HG03280 (cell line): ENCODE results near the gene TMEM164.
A peak's percentile ranks its signal among the peaks of the same experiment; 100 is the strongest.

Experiments used
- ATAC-seq: cut with Tn5 transposase; IDR thresholded peaks from one replicate; pipeline ENCODE4 v1.9.1; 2021; ENCODE audit warnings: mild to moderate bottlenecking, moderate library complexity; ENCODE audit not compliant: unreplicated experiment

The TMEM164 gene

DNA sequence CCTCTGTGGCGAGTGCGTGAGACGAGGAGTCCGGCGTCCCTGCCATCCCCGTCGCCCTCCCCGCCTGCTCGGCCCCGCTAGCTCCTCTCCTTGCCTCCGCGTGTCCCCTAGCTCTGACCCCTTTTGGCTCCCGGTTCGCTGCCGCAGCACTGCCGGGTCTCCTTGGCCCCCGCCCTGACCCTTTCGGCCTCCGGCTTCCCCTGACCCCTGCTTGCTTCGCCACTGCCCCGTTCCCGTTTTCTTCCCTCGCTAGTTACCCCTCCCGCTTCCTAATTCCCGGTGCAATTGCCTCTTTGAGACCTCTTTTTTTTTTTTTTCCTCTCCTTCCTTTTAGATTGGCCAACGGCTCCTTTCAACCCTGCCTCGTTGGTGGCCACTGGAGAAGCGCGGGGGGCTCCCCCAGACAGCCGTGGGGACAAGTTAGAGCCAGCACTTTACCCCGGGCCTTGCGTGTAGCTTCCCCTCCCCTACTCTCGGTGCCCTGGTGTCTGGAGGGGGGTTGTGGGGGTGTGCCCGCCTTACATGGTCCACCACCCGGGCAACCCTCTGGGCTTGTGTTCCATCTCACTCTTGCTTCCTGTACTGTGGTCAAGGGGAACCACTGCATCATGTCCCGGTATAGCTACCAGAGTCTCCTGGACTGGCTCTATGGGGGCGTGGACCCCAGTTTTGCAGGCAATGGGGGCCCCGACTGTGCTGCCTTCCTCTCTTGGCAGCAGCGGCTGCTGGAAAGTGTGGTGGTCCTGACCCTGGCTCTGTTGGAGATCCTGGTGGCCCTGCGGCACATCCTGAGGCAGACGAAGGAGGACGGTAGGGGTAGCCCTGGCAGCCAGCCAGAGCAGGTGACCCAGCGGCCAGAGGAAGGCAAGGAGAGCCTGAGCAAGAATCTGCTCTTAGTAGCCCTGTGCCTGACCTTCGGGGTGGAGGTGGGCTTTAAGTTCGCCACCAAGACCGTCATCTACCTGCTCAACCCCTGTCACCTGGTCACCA lies 548 bp downstream of the TMEM164 start:
- ATAC-seq = peak; percentile 11

DNA sequence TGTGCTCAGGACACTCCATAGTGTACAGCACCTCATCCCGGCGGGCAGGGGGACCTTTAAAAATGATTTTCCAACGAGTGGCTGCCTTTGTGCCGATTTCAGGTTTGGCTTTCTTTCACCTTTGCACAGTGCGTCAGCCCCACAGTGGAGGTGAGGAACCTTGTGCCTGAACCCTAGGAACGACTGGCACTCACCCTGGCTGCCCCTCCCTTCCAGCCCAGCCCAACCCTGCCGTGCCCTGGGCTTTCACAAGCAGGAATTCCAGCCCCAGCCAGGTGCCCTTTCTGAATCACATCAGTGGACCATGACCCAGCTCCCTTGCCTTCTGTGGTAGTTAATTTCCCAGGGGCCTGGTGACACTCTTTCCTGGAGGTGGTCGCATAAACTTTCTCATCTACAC lies 1.3 kb downstream of the TMEM164 start:
- ATAC-seq = no peak

DNA sequence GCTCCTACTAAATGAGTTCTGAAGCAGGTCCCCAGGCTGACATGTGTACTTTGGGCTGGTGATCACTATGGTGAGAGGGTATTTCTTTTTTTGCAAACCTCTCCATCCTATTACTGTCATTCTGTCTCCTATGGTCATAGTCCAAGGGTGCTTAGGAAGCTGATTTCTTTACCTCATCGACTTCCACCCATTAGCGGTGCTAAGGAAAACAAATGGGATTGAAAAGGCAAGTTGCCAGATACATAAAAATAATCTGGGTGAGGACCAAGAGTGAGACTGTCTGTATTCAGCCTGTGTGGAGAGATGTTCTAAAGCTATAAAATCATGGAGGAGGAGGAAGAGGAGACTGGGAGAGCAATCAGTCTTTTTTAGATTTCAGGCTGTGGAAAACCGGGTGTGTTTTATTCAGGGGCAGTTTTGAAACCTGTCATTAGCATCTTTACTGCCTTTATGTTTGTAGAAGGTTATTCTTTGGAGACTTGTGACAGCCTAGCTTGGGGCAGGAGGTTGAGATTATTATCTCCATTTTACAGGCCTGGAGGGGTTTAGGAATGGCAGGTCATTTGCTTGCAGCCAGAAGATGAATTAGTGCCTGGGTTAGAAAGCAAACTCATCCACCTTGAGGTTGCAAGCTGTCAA lies 1.9 kb downstream of the TMEM164 start:
- no peak for ATAC-seq

DNA sequence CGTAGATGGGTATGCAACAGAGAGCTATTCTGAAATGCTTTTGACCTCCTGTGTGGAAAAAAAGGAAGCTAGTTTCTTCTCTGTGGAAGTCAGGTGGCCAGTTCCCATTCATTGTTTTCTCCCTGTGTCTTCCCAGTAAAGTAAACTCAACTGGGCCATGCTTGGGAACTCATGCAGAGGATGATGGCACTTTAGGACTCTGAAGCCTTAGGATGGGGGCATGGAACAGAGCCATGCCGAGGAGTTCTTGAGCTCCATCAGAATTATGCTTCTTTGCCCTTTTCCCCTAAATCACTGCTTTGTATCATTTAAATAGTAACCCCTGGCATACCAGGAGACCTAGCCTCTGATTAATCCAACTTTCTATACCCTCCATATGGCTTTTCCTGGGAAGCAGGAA lies 3.2 kb downstream of the TMEM164 start:
- no peak for ATAC-seq

DNA sequence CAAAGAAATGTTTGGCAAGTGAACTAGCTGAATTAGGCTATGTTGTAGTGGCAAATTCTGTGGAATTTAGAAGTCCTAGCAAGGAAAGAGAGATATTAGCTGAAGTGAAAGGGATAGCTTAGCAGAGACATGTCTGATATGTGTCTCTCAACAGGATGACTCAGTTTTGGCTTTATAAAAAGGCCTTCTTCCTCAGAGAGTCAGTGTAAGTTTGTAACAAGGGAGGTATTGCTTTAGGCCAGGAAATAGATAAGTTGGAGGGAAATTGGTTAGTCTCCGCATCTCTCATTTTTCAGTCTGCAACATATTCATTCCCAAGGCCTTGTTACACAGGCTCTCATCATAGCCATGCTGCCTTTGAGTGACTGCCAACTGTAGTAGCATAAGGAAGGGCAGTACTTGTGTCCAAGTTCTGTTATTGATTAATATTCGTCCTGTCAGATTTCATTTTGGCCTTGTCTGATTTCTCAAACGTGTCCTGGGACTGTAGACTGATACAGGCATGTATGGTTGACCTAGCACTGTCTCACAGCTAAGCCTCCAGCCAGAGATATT lies 4.0 kb downstream of the TMEM164 start:
- no peak for ATAC-seq

DNA sequence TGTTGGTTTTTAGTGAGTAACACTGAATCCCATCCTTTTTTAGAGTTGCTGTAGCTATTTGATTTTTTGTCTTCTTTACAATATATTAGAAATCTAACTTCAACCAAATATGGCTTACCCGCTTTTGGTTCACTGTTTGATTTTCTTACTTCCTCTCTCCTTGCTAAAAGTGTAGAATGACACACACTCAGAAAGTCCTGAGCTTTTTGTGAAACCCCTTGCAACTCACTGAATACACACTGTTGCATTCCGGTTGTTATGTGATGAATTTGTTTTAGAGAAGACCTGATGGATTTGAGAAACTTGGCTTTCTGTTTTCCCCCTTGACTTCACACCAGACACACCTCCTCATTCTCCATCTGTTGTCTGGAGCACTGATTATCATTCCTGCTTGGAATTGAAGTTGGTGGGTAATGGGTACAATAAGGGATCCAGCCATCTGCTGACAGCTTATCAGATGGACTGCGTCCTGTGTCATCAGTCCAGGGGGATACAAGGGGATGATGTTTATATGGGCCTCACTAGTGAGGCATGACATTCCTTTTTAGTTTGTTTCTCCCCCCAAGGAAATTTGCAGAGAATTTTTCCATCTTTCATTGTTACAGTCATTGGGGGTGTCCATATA lies 5.2 kb downstream of the TMEM164 start:
- no peak for ATAC-seq

DNA sequence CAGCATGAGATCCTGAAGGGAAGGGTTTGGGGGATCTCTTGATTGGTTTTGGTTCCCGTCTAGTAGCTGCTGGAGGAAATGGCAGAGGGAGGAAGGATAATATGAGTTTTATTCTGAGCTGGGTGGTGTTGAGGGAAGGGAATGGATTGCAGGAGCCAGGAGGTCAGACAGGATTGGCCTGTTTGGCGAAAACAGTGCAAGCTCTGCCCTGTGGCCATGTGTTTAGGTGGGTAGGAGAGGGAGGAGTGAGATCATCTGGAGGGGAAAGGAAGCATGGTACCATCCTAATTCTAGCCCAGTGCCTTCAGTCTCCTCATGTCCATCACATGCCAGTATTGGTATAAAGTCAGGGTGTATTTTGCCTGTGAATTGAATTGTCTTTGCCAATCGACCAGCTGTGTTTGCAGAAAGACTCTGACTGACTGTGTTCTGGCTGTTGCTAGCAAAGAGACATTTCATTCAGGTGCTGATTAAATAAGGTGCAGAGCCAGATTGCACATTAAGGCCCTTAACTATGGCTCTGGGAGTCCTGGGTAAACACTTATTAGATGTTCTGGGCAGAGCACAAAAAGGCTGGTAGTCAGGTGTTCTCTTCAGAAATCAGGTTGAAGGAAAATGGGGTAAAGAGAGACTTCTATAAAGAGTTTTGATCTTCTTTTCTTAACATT lies 10.0 kb downstream of the TMEM164 start:
- no peak for ATAC-seq

DNA sequence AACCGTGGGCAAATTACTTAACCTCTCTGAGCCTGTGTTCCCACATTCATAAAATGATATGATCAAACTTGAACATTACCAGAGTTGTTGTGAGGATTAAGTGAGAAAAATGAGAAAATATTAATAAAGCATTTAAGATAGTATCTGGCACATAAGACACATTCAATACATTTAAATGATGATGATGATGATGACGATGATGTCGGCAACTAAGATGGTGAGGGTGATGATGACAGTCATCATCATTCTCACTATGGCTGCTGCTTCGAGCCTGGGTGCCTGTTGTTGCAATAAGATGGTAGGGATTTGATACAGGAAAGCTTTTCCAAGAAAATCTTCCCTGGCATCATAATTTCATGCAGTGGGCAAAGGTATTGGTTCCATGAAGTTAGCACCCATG lies 11.1 kb downstream of the TMEM164 start:
- no peak for ATAC-seq

DNA sequence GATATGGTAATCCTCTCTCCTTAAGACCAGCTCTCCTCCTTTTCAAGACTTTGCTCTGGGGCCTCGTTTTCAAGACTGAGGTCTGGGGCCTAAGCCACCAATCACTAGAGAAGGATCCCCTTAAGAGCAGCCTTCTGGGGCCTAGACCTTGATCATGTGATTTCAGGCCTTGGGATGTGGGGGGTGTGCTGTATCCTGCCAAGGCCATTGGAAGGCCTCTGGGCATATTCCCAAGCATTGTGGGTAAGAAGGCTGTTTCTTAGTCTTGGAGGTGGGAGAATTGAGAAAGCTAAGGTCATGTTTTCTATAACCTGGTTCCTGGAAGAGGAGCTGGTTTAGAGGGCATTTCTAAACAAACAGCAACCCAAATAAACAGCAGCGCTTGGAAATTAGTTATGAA lies 12.1 kb downstream of the TMEM164 start:
- no peak for ATAC-seq

DNA sequence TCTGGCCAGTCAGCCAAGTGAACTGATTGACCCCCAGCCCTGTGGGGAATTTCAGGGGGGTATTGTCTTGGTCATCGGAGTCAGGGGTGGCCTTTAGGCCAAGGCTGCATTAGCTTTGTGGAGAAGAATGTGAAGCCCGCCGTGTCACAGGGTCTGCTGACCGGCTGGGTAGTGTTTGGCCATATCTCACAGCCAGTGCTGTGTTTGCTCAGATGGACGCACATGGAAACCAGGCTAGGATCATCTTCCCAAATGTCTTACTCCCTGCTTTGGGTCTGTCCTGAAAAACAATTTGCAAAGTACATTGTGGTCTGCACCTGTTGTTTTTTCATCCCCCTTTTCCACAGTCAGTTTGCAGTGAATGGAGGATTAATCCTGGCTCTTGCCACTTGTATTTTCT lies 13.0 kb downstream of the TMEM164 start:
- ATAC-seq = no peak

DNA sequence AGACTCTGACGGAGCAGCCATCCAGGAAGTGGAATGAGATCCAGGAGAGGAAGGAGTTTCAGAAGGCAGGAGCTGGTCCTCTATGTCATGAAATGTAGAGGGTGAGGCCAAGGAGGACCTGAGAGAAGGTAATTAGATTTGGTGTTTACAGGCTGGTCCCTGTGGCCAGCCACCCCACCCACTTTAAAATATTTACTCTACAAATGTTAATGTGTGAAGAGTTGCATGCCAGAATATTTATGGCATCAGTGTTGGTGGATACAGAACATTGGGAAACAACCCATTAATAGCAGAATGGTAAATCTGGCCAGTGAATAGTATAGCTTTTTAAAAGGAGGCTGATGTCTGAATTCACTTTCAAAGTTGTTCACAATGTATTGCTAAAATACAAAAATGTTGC lies 17.6 kb downstream of the TMEM164 start:
- ATAC-seq = no peak

DNA sequence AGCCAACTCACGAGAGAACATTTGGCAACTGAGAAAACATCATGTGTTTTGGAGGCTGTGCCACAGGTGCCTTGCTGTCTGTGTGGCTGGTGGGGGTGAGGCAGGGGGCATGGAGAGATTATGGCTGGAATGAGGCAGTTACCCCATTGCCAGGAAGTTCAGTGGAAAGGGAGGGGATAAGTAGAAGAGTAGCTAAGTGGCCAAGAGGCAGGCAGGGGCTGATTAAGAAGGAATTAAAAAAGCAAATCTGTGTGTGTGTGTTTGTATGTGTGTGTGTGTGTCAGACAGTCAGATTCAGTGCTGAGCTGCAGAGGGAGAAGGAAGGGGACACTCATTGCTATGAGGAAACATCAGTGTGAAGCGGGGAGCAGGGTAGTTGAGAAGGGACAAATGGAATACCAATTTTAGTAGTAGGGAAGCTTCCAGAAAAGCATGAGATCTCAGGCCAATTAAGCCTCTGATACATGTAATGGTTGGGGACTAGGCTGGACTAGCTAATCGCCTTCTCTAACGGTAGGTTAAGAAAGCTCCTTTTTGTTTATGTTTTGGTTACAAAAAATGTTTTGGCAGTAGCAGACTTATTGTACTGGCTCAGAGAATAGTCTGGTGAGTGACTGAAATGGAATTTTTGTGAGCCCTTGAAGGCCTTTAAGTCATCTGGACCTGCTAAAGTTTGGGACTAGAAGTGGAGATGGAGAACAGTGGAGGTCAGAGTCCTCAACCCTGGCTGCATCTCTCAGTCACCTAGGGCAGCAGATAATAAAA lies 18.5 kb downstream of the TMEM164 start:
- no peak for ATAC-seq

DNA sequence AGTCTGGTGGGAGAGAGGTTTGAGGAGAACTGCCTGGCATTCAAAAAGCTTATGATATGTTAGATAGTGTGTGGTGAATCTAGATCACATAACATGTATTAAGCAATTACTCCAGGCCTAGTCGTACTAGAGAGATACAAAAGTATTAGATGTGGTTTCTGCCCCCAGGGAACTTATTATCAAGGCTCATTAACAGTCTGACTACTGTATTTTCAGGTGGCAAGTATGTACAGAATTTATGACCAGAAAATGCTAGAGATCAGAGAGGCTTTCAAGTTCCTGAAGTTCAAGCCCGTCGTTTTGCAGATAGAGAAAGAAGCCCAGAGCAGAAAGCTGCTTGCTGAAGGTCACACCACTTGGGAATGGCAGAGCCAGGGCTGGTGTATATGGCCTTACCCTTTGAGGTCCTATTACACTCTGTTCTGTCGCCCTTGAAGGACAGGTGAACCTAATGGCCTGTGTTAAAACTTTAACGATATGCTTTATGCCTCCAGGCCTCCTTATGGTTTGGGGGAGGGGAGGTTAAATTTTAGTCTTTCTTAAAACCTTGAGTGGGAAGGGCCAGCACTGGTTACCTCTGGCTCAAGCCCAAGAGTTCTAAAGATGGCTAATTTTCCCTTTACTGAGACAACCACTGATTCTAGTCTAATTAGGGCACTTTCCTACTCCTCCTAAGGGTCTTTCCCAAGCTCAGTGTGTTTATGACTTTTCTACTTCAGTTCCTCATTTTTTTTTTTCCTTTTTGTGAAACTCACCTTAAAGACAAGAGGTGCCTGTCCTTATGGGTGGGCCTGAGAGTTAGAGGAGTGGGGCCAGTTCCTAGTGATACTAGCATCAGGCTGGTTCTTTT lies 19.9 kb downstream of the TMEM164 start:
- ATAC-seq = no peak

DNA sequence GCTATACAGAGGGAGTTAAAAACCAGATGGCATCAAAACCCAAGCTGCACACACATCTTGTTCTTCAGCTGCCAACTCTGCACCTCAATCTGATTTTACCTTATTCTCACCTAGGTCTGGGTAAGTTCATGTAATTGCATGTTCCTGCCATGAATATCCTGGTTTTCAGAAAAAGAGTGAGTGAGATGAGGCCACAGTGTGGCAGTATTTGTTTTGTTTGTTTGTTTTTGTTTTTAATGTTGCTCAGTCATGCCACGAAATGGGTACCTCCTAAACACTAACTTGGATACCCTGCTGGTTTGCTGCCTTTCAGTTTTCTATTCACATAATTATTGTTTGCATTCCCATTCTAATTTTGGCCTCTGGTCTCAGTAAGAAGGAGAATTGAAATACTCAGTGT lies 22.5 kb downstream of the TMEM164 start:
- ATAC-seq = no peak

DNA sequence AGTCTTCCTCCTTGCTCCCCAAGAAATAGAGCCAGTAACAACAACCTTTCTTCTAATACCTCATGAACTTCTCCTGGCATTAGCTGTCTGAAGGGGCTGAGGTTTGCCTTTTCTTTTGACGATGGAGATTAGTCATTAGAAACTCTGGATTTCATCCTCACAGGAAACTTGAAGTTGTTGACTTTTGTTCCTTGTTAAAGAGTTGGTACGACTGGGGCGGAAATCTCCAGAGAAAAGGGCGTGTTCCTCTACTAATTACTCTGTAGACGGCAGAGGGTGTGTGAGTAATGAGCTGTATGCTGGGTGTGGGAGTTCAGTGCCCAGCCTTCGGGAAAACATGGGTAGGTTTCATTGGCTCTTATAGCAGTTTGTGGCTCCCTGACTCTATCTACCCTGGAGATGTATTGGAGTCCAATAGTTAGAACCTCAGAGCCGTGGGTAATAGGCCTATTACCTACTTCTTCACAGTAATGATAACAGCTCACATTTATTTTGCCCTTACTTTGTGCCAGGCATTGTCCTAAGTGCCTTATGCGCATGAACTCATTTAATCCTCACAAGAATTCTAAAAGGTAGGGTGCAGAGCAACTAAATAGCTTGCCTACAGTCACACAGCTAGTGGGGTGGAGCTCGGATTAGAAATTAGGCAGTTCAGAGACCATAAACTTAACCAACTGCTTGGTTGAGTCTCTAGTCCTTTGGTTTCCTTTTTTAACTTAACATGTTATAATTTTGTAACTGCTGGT lies 23.4 kb downstream of the TMEM164 start:
- no peak for ATAC-seq

DNA sequence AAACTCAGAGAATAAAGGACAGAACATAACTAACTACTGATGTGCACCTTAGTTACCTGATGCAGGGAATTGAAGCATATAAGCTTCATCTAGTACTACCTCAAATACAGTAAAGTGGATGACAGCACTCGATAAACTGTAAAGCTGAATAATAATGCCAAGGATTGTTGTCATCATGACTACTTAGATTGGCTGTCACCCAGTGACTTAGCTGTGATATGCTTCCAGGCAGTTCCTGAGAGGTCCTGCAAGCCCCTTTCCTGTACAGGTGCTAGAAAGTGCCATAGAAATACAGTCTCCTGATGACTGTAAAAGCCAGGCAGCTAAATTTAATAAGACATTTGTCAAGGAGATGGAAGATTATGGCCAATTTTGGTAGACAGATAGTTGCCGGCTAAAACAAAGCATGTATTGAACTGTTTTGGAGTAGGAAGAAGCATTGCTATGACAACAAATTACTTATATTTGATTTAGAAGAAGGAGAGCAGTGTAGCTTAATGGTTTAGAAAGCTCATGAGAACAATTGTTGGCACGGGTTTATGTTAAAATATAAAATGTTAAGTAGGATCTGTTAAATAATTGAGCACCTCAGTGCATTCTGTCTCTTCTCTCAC lies 29.7 kb downstream of the TMEM164 start:
- ATAC-seq = no peak

DNA sequence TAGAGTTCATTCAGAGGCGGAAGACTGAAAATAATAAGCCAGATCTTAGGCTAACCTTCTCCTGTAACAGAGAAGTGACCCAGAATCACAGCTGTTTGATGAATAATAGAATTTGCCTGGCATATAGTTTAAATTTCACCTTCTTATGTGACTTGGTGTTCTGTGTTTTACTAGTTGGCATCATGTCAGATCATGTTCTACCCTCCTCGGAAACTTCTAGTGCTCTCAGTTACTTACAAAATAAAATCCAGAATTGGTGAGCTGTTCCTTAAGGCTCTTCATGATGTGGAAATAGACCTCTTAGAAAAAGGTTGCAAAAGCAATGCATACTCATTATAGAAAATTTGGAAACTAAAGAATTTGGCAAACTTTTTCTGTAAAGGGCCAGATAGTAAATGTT lies 31.1 kb downstream of the TMEM164 start:
- no peak for ATAC-seq
